Fibroblast of skin of left biceps (primary cell): ENCODE data around the gene TGM2.
"Not testable (repeated sequence)": the region's sequence is repeated elsewhere in the genome, so short reads cannot be mapped to it uniquely, and the experiment has no call there.

Experiments used
- DNase-seq, 2 experiments: peaks; one replicate each; pipeline ENCODE4 v3.0.0-alpha.2; 2013; ENCODE audit warnings: low read depth in 2 of 2

The TGM2 gene

DNA sequence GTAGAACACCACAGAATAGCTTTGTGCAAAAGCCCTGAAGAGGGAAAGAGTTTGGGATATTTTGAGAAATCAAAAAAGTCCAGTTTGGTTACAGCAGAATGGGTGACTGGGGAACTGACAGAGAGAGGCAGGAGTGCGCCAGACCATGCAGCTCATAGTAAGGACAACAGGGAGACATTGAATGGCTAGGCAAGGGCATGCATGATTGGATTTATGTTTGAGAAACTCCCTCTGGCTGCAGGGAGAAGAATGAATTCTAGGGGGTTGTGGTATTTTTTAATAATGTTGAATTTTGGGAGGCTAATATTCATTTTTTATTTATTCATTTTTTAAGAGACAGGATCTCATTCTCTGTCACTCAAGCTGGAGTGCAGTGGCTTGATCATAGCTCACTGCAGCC is 49.9 kb downstream of the TGM2 start:
- DNase-seq, result no peak

DNA sequence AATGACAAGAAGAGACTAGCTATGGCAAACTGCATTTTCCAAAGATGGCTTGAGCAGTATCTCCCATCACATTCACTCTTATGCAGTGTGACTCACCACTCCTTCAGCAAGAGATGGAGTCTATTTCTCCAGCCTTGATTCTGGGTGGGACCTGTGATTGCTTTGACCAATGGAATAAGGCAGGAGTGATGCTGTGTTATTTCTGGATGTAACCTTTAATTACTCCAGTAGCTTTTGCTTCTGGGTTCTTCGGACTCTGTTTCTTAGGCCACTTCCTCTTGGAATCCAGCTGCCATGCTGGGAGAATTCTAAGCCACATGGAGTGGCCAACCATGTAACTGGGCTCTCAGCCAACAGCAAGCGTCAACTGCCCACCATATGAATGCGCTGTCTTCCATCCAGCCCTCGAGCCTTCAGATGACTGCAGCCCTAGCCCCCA is 50.7 kb downstream of the TGM2 start:
- DNase-seq, result no peak

GRCh38 chr20:38113401-38114325 is 51.4 kb downstream of the TGM2 start:
- no peak for DNase-seq

DNA sequence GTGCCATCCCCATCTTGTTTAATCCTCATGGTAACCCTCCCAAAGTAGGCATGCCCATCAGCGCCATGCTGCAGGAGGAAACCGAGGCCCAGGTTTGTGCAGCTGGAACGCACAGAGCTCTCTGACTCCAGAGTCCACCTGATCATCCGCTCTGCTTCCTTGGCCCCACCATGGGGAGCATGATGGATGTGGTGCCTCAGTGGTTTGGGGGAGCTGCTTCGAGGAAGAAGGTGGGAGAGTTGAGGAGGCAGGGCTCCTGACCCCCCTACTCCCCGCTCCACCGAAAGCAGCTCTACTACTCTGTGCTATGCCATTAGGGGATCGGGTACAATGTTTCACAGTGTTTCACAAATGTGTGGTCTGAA is 52.2 kb downstream of the TGM2 start:
- no peak for DNase-seq

DNA sequence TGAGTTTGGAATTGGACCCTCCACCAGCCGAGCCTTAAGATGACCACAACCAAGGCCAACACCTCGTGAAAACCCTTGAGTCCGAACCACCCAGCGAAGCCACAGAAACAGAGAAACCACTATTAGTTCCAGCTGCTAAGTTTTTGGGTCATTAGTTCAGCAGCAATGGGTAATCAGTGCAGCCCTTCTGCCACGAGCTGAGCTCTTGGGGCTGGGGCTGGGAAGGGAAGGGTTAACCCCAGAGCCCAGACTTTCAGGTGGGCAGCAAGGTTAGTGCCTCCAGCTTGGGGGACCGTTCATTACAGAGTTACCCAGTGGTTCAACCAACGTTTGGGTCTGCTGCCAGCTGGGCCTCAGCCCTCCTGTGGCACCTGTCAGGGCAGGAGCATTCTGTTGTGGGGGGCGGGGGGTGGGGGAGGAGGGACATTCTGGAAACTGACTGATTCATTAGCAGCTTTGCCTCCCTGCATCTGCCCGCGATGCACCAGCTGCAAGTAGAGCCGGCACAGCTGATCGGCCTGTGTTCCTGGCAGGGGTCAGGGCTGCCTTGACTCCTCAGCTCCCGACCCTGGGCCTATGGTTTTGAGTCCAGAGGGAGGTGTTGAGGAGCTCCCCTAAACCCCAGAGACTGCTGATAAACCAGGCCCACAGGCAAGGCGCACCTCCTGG is 52.7 kb downstream of the TGM2 start:
- DNase-seq, result no peak

GRCh38 chr20:38111366-38112232 is 53.5 kb downstream of the TGM2 start:
- no peak for DNase-seq

DNA sequence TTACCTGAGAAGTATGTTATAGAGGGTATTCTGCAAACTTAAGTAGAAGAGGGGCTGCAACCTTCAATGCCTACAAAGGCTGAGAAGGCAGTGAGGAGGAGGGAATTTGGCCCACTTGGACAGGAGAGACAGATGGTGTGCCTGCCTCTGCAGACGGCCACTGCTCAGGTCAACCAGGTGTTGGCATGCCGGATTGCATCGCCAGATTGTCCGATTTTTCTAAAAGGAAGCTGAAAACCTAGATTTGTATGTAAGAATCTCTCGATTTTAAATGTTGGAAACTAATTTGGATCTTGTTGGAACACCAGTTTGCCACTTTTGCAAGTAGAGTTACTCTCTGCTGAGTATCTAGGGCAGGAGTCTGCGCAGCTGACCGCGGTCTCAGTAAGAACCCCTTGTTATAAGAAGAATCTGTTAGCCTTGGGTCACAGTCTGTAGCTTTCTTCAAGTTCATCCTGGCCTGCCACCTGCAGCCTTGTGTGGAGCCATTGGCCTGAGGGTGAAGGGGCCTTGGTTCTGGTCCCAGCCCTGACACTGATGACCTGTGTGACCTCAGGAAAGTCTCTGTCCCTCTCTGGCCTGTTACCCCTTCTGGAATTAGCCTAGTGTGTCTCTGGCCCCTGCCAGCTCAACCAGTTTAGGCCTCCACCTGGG is 54.4 kb downstream of the TGM2 start:
- DNase-seq, result no peak

GRCh38 chr20:38109591-38110524 is 55.2 kb downstream of the TGM2 start:
- DNase-seq, result peak; percentile 98

GRCh38 chr20:38108986-38109541 is 56.0 kb downstream of the TGM2 start:
- peak; percentile 79 to 84 for DNase-seq

DNA sequence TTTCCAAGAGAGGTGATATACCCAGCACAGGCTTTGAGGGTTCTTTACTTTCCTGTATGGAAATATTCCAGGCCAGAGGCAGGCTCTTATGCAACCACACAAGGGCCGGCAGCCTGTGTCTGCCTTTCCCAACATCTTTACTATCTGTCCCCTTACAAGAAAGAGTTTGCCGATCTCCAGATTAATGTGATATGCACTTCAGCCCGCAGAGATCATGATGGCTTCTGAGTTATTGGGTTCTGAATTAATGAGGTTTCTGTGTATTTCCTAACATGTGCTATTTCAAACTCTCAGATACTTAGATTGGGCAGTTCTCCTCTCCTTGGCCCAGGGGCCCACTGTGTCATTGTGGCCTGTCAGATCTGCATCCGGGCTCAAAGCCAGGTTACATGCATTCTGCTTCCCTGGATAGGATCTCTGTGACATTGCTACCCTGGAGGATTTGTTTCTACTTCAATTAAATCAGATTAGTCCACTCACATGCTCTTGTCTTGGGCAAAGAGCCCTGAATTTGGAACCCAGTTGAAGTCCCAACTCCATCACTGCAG is 56.6 kb downstream of the TGM2 start:
- peak; percentile 36 to 38 for DNase-seq

- not testable (repeated sequence) for DNase-seq
These were observed 57.2 kb downstream of the TGM2 start for GRCh38 chr20:38107916-38108315.

- DNase-seq, result not testable (repeated sequence)
These were observed 57.7 kb downstream of the TGM2 start for GRCh38 chr20:38107386-38107785.

DNA sequence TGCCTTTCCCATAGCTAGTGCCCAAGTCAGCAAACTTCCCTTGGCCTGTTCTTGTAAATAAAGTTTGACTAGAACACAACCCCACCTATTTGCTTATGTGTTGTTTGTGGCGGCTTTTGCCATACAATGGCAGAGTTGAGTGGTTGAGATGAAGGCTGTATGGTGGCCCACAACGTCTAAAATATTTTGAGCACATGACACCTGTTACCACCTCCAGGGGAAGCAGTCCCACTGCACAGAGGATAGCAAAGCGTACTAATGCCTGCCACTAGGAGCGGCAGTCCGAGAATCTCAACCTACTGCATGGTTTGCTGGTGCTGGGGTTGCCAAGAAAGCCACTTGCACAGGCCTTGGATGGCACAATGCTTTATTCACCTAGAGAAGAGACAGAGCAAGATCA is 58.6 kb downstream of the TGM2 start:
- DNase-seq, result no peak

- DNase-seq, result no peak
These were observed 60.8 kb downstream of the TGM2 start for GRCh38 chr20:38104285-38104684.

- DNase-seq, result not testable (repeated sequence)
These were observed 62.9 kb downstream of the TGM2 start for GRCh38 chr20:38102206-38102605.

DNA sequence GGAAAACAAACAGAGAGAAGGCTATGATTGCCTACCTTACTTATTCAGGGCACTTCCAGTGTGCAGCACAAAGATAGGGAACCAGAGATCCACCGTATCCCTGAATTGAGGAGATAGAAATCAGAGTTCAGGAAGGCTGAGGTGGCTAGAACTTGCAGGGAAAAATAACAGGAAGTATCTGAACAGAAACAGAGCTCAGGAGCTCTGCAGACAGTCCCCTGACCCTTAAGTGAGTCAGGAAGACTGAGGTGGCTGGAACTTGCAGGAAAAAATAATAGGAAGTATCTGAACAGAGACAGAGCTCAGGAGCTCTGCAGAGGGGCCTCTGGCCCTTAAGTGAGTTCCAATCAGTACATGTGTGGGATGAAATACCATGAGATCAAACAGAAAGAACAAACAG is 66.1 kb downstream of the TGM2 start:
- no peak for DNase-seq

- no peak for DNase-seq
These were observed 69.9 kb downstream of the TGM2 start for GRCh38 chr20:38095017-38095686.

- DNase-seq, result peak; percentile 33 to 34
These were observed 70.6 kb downstream of the TGM2 start for GRCh38 chr20:38094373-38094891.

GRCh38 chr20:38093641-38094077 is 71.4 kb downstream of the TGM2 start:
- no peak for DNase-seq
